Measurements from ENCODE around the gene TNFRSF21. TPM values are rescaled to one million over a fixed set of nuclear protein-coding genes. Genes with fewer than 3 reads are reported as not detected.

TNFRSF21 gene
- total and polyA plus RNA-seq, 8 donors = 14.8 to 55.8 (median 18.1) TPM

GRCh38 chr6:47301441-47301840 lies 8.3 kb downstream of the TNFRSF21 start:
- H3K27ac ChIP-seq = no peak overlapping the region

DNA sequence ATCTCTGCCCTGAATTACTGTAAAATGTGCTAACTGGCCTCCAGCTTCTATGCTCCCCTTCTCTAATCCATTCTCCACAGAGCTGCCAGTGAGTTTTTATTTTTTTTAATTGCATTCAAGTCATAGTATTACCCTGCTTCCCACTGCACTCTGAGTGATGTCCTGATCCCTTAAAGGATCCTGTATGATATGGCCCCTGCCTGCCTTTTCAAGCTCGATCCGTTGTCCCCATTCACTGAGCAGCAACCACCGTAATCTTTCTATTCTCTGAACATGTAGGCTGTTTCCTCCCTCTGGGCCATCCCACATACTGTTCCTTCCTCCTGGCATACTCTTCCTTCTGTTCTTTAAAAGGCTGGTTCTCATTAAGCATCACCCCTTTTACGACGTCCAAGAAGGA lies 9.3 kb downstream of the TNFRSF21 start:
- ATAC-seq (no peak), DNase-seq (no peak)
- TF ChIP-seq, protein P1, sequence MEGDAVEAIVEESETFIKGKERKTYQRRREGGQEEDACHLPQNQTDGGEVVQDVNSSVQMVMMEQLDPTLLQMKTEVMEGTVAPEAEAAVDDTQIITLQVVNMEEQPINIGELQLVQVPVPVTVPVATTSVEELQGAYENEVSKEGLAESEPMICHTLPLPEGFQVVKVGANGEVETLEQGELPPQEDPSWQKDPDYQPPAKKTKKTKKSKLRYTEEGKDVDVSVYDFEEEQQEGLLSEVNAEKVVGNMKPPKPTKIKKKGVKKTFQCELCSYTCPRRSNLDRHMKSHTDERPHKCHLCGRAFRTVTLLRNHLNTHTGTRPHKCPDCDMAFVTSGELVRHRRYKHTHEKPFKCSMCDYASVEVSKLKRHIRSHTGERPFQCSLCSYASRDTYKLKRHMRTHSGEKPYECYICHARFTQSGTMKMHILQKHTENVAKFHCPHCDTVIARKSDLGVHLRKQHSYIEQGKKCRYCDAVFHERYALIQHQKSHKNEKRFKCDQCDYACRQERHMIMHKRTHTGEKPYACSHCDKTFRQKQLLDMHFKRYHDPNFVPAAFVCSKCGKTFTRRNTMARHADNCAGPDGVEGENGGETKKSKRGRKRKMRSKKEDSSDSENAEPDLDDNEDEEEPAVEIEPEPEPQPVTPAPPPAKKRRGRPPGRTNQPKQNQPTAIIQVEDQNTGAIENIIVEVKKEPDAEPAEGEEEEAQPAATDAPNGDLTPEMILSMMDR (IDR thresholded peaks at IDR 0.05) = no peak
- Histone ChIP-seq H3K36me3 (no peaks in the 10 kb centered on the region), H3K27me3 (no peaks in the 10 kb centered on the region), H3K27ac (no peak overlapping the region), H3K4me3 (no peak overlapping the region), H3K9me3 (no peaks in the 10 kb centered on the region), H3K4me1 (no peaks in the 10 kb centered on the region)
- intact Hi-C loops (cut with DNase I) = no loop called here

More at GRCh38 chr6:47301441-47301840, 8.3 kb downstream of the TNFRSF21 start:
- TF ChIP-seq, protein P1 (IDR thresholded peaks at IDR 0.05) = no peak
- H3K27me3 ChIP-seq = no peaks in the 10 kb centered on the region
- no peaks in the 10 kb centered on the region for H3K9me3 ChIP-seq
- H3K4me3 ChIP-seq = no peak overlapping the region
- H3K36me3 ChIP-seq = no peaks in the 10 kb centered on the region
- DNase-seq = no peak
- intact Hi-C loops (cut with DNase I) = no loop called here
- no peak for ATAC-seq
- no peaks in the 10 kb centered on the region for H3K4me1 ChIP-seq

DNA sequence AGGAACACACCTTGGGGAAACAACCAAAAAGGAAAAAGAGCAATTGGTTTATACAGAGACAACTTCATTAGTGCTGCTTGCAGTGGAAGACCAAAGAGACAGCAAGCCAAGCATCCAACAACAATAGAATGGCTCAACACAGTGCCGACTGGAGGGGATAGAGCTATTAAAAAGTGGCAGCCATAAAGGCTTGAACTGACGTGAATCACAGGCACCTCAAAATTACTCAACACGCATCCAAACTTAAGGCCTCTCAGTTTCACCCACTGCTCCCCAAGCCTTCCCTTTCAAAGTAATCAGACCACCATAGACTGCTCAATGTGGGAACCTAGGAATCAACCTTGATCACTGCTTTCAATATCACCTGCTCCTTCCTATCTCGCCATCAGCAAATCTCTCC lies 9.7 kb downstream of the TNFRSF21 start:
- H3K27ac ChIP-seq = no peak overlapping the region
- H3K36me3 ChIP-seq = no peaks in the 10 kb centered on the region
- H3K27me3 ChIP-seq = no peaks in the 10 kb centered on the region
- DNase-seq (no peak), ATAC-seq (no peak)
- no peaks in the 10 kb centered on the region for H3K4me1 ChIP-seq
- TF ChIP-seq, protein P1 (IDR thresholded peaks at IDR 0.05) = no peak
- intact Hi-C loops (cut with DNase I) = no loop called here
- no peaks in the 10 kb centered on the region for H3K9me3 ChIP-seq
- H3K4me3 ChIP-seq = no peak overlapping the region

DNA sequence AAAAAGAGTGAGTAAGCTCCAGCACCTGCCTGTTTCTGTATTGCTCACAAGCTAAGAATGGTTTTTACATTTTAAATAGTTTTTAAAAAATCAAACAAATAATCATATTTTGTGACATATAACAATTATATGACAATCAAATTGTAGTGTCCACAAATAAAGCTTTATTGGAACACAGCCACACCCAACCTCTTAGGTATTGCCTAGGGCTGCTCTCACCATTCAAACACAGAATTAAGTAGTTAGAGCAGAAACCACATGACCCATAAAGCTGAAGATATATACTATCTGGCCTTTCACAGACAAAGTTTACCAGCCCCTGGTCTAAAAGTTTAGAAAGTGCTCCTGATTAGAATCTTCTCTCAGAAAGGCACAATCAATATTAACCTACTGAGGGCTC lies 11.2 kb downstream of the TNFRSF21 start:
- H3K4me1 ChIP-seq = no peaks in the 10 kb centered on the region
- no peak for ATAC-seq
- intact Hi-C loops (cut with DNase I) = no loop called here
- DNase-seq = no peak
- H3K9me3 ChIP-seq = no peaks in the 10 kb centered on the region
- no peak overlapping the region for H3K27ac ChIP-seq
- TF ChIP-seq, protein P1 (IDR thresholded peaks at IDR 0.05) = no peak
- H3K4me3 ChIP-seq = no peak overlapping the region
- H3K27me3 ChIP-seq = no peaks in the 10 kb centered on the region
- no peaks in the 10 kb centered on the region for H3K36me3 ChIP-seq

DNA sequence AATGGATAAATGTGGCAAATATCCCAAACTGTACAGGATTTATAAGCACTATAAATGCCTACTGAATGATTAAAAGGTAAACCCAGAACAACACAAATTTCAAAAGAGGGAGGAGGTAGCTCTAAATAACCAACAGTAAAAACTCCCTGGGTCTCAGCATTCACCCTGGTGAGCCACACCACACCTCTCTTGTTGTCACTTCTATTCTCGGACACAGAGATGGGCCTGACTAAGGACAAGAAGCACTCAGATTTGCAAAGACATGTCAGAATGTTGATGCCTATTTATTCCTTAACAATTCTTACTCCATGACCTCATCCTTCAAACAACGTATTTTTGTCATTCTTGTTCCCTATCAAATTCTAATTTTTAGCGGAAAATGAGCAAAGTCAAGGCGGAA lies 14.7 kb downstream of the TNFRSF21 start:
- TF ChIP-seq, protein P1 (IDR thresholded peaks at IDR 0.05) = no peak
- peaks cover 0 to 19% of the 10 kb centered on the region in 2 donors for H3K9me3 ChIP-seq
- DNase-seq (no peak), ATAC-seq (no peak)
- no peaks in the 10 kb centered on the region for H3K4me1 ChIP-seq
- intact Hi-C loops (cut with DNase I) = no loop called here
- H3K4me3 ChIP-seq = no peak overlapping the region
- H3K27ac ChIP-seq = no peak overlapping the region
- no peaks in the 10 kb centered on the region for H3K27me3 ChIP-seq
- H3K36me3 ChIP-seq = no peaks in the 10 kb centered on the region

All from left lung (tissue), 10 donors.